Upper lobe of right lung (tissue), 1 donor: Measurements from ENCODE around the gene TUBA1A. TPM values are rescaled to one million over a fixed set of nuclear protein-coding genes. Genes with fewer than 3 reads are reported as not detected.
A peak's percentile ranks its signal among the peaks of the same experiment; 100 is the strongest.
"Not testable (repeated sequence)": the region's sequence is repeated elsewhere in the genome, so short reads cannot be mapped to it uniquely, and the experiment has no call there.

Experiments
- ATAC-seq: fragments of 200-7000 bp; cut with Tn5 transposase; one replicate; pipeline ENCODE4 v1.9.1; 2020; ENCODE audit warnings: mild to moderate bottlenecking, moderate library complexity
- DNase-seq: peaks from one replicate; pipeline ENCODE4 v3.0.0-alpha.2; 2020
- H3K27ac ChIP-seq: fragments of 200-600 bp; one replicate; pipeline ENCODE4 v1.8.0; 2022
- H3K27me3 ChIP-seq: fragments of 200-600 bp; one replicate; pipeline ENCODE4 v1.8.0; 2022; ENCODE audit warnings: mild to moderate bottlenecking
- H3K36me3 ChIP-seq: fragments of 200-600 bp; one replicate; pipeline ENCODE4 v1.8.0; 2022
- H3K4me1 ChIP-seq: fragments of 200-600 bp; one replicate; pipeline ENCODE4 v1.8.0; 2022
- H3K4me3 ChIP-seq: fragments of 200-600 bp; one replicate; pipeline ENCODE4 v1.8.0; 2022; ENCODE audit warnings: mild to moderate bottlenecking
- H3K9me3 ChIP-seq: fragments of 200-600 bp; one replicate; pipeline ENCODE4 v1.8.0; 2022
- CTCF ChIP-seq: fragments of 200-600 bp; IDR thresholded peaks from one replicate; pipeline ENCODE4 v1.8.0; 2022; ENCODE audit warnings: antibody characterized with exemption
- intact Hi-C: fragments of 100-400 bp; cut with DNase I; formaldehyde crosslinking; loops from one replicate; pipeline ENCODE4 v1.11.0; 2022
- total RNA-seq: library from RNA; stranded (reverse); fragmentation: NEBNext Ultra II Directional; extraction: Animal tissue kit (Norgen Biotek cat#: 25700); gene quantifications from one replicate; pipeline ENCODE4 v1.2.1, GENCODE V29; 2021
- donor health status: DM: no; HTN: yes; CAD: no; lungs with severe emphysema.

TUBA1A gene
- total RNA-seq, 1 donor from 2014 or later: 90.8 TPM

GRCh38 chr12:49223590-49224369 is 34.9 kb upstream of the TUBA1A start:
- H3K27ac ChIP-seq: peak overlapping the region; percentile 81
- no peak overlapping the region for H3K4me3 ChIP-seq
- H3K36me3 ChIP-seq: no peaks in the 10 kb centered on the region
- no peak for TF ChIP-seq CTCF
- DNase-seq: no peak
- H3K4me1 ChIP-seq: peaks cover 9% of the 10 kb centered on the region
- intact Hi-C loops: no loop called here
- no peak for ATAC-seq
- no peaks in the 10 kb centered on the region for H3K9me3 ChIP-seq
- no peaks in the 10 kb centered on the region for H3K27me3 ChIP-seq

GRCh38 chr12:49223122-49223521 is 34.2 kb upstream of the TUBA1A start:
- Histone ChIP-seq H3K4me1 (peaks cover 9% of the 10 kb centered on the region), H3K4me3 (no peak overlapping the region), H3K27ac (peak overlapping the region; percentile 81), H3K27me3 (no peaks in the 10 kb centered on the region), H3K9me3 (no peaks in the 10 kb centered on the region), H3K36me3 (no peaks in the 10 kb centered on the region)
- TF ChIP-seq CTCF: no peak
- intact Hi-C loops: no loop called here
- ATAC-seq (no peak), DNase-seq (no peak)

GRCh38 chr12:49220972-49221371 is 32.1 kb upstream of the TUBA1A start:
- ATAC-seq: no peak
- no peak overlapping the region for H3K27ac ChIP-seq
- intact Hi-C loops: no loop called here
- no peak for DNase-seq
- no peak for TF ChIP-seq CTCF
- no peak overlapping the region for H3K4me3 ChIP-seq
- H3K4me1 ChIP-seq: peaks cover 9% of the 10 kb centered on the region
- no peaks in the 10 kb centered on the region for H3K9me3 ChIP-seq
- no peaks in the 10 kb centered on the region for H3K36me3 ChIP-seq
- H3K27me3 ChIP-seq: no peaks in the 10 kb centered on the region

GRCh38 chr12:49219417-49220026 is 30.6 kb upstream of the TUBA1A start:
- no peaks in the 10 kb centered on the region for H3K27me3 ChIP-seq
- H3K9me3 ChIP-seq: no peaks in the 10 kb centered on the region
- TF ChIP-seq CTCF: no peak
- H3K4me3 ChIP-seq: no peak overlapping the region
- no peak overlapping the region for H3K27ac ChIP-seq
- no peak for DNase-seq
- no peak for ATAC-seq
- H3K4me1 ChIP-seq: peaks cover 14% of the 10 kb centered on the region
- intact Hi-C loops: no loop called here
- no peaks in the 10 kb centered on the region for H3K36me3 ChIP-seq

- no peak for TF ChIP-seq CTCF
- no peak for DNase-seq
- no peak overlapping the region for H3K27ac ChIP-seq
Measured at GRCh38 chr12:49212572-49212971, 23.7 kb upstream of the TUBA1A start.

GRCh38 chr12:49210703-49211102 is 21.8 kb upstream of the TUBA1A start:
- H3K4me1 ChIP-seq, H3K9me3 ChIP-seq, H3K36me3 ChIP-seq, intact Hi-C loops, ATAC-seq, H3K27ac ChIP-seq, H3K4me3 ChIP-seq, DNase-seq, H3K27me3 ChIP-seq: not testable (repeated sequence)

More at GRCh38 chr12:49212572-49212971, 23.7 kb upstream of the TUBA1A start:
- Histone ChIP-seq H3K27me3 (no peaks in the 10 kb centered on the region), H3K9me3 (no peaks in the 10 kb centered on the region), H3K4me1 (peaks cover 8% of the 10 kb centered on the region), H3K36me3 (no peaks in the 10 kb centered on the region), H3K4me3 (no peak overlapping the region)
- intact Hi-C loops: no loop called here
- ATAC-seq: no peak
